GM12892 (cell line): ENCODE measurements around the gene NTSR1.

ENCODE experiments used
- POLR2A ChIP-seq: IDR thresholded peaks from 2 replicates; pipeline ENCODE4 v1.6.1; 2011; ENCODE audit warnings: low read depth, low read length, control low read depth
- POLR2AphosphoS5 ChIP-seq: IDR thresholded peaks from 2 replicates; pipeline ENCODE4 v1.6.1; 2011; ENCODE audit warnings: low read depth, low read length, control low read depth

DNA sequence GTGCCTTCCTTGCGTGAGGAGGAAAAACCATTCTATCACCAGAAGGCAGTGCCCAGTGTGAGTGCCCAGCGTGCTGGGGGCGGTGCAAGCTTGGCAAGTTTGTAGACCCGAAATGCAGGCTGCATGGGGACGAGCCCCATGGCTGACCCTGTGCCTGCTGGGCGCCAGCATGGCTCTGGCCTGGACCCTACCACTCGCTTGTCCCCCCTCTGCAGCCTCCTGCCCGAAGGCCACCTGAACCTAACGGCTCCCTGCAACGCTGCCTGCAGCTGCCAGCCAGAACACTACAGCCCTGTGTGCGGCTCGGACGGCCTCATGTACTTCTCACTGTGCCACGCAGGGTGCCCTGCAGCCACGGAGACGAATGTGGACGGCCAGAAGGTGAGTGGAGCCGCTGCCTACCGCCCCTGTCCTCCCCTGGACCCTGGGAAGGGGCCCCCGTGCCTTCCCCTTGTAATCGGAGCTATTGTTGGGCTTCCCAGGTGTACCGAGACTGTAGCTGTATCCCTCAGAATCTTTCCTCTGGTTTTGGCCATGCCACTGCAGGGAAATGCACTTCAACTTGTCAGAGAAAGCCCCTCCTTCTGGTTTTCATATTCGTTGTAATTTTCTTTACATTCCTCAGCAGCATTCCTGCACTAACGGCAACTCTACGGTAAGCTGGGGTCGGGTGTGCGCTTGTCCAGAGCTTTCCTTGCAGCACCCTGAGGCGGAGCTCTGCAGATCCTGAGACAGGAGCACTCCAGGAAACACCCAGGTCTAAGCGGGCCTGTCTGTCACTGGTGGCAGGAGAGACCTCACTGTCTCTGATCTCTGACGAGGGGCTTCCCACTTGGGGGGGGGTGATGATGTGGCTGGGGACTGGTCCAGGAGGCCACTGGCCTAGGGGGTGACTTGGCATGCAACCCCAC is 40.9 kb upstream of the NTSR1 start:
- TF ChIP-seq POLR2A (no peak), POLR2AphosphoS5 (no peak)
